ENCODE measurements around the gene MMP1.
A peak's percentile ranks its signal among the peaks of the same experiment; 100 is the strongest.

The MMP1 gene

DNA sequence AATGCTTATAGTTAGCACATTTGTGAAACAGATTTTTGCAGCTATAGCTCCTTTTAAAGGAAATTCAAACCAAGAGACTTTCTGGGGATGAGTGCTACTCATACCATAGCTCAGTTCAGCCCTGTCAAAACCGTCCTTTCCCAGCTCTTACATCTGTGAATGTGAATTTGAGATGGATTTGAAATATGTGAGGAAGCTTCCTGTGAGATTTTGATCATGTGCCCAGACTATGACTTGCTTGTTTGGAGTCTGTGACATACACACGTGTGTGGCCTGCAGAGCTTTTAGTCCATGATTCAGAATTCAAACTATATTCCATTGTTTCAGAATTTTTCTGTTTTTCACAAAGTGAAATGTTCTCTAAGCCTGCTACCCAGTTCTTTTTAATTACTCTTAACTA is 4.4 kb upstream of the MMP1 start:
- no peak for DNase-seq

DNA sequence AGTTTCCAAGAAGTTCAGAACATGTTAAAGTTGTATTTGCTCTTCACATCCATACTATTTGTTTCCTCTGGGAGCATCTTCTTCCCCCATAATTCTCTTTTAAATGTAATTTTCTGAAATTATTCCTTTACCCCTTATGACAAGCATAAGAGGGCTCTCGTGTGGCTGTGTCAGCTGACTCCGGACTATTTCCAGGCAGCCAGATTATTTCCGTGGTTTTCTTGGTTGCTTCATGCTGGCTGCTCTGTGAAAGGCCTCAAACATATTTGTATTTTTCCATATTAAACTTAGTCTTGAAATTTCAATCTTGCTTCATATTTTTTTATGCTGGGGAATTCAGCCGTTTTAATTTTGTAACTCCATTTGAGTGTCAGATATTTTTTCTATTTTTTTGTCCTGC is 2.8 kb upstream of the MMP1 start:
- DNase-seq, result no peak

GRCh38 chr11:102799681-102800340 is 1.9 kb upstream of the MMP1 start:
- DNase-seq, result no peak

DNA sequence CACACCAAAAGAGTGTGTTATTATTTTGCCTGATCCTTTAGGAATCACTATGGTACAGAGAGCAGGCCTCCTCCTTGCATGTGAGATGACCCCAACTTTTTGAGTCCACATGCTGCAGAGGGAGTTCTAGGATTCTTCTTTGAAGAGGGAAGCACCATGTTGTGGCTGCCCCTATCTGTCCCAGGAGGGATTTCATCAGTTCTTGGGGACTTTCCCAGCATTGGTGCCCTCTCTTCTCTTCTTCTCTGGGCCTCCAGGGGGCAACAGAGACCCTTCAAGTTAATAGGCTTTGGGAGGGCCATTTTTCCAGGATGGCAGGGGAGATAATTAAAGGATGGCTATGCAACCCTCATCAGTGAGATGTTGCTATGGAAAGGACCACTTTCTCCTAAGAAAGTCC is 3.6 kb downstream of the MMP1 start:
- peak; percentile 7 for DNase-seq

DNA sequence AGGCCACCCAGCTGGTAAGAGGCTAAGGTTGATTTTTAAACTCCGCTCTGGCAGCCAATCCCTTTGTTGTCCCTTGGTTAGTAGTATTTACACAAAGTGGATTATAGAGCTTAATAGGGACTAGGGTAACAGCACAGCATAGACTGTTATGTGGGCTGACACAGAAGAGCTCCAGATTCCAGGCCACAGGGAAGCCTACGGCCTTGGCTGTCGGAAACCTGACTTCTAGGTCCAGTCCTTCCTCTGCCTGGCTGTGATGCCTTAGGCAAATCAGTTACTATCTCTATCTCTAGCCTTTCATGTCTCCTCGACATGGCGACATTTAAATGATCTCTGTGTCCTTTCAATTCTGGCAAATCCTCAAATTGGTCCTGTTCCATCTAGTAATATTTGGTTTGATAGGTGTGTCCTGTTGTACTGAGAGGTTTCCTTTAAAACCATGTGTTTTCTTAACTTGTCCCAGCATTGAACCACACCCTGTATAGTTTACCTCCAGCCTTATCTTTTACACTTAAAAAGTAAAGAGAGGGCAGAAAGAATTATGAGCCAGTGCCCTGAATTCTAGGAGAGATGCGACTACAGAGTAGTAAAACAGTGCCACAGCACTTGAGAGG is 4.2 kb downstream of the MMP1 start:
- no peak for DNase-seq

GRCh38 chr11:102792604-102793003 is 5.4 kb downstream of the MMP1 start:
- DNase-seq, result no peak

- DNase-seq, result no peak
Measured at GRCh38 chr11:102791271-102792036, 6.5 kb downstream of the MMP1 start.

DNA sequence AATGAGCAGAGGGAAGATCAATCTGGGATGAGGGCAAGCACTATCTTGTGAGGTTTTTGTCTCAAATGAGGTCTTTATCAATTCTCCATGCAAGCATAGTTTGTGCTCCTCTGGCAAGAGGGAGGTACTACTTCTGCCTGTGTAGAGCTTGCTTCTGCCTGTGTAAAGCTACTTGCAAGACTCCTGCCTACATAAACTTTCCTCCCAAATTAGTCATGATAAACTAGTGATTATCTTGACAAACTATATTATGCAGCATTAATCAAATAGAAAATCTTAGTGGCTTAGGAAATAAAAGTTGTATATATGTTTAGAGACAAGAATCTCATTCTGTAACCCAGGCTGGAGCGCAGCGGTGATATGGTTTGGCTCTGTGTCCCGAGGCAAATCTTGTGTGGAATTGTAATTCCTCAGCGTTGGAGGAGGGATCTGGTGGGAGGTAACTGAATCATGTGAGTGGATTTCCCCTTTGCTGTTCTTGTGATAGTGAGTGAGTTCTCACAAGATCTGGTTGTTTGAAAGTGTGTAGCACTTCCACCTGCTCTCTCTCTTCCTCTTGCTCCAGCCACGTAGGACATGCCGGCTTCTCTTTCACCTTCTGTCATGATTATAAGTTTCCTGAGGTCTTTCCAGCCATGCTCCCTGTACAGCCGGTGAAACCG is 9.5 kb downstream of the MMP1 start:
- no peak for DNase-seq

GRCh38 chr11:102784380-102784779 is 13.6 kb downstream of the MMP1 start:
- no peak for DNase-seq

DNA sequence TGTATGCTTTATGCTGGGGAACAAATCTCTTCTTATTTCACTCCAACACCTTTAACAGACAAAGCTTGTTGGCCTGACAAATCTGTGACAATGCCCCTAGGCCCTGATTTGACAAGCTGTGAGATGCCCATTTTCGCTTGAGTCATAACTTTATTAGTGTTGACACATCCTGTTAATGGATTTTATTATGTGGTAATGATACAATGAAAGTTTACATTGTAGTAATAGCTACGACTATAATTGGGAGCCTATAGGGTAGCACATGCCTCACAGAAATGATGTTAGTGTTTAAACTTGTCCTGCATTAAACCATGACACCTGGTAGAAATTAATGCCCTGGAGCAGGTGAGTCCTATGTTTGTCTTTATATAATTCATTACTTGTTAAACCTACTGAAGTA is 14.2 kb downstream of the MMP1 start:
- no peak for DNase-seq

DNA sequence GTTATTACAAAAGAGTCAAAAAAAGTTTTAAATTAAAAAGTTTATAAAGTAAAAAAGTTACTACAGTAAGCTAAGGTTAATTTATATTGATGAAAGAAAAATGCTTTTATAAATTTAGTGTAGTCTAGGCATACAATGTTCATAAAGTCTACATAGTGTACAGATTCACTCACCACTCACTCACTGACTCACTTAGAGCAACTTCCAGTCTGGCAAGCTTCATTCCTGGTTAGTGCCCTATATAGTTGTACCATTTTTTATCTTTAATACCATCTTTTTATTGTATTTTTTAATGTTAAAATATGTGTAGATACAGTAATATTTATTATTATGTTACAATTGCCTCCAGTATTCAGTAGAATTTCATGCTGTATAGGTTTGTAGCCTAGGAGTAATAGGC is 14.9 kb downstream of the MMP1 start:
- DNase-seq, result no peak

DNA sequence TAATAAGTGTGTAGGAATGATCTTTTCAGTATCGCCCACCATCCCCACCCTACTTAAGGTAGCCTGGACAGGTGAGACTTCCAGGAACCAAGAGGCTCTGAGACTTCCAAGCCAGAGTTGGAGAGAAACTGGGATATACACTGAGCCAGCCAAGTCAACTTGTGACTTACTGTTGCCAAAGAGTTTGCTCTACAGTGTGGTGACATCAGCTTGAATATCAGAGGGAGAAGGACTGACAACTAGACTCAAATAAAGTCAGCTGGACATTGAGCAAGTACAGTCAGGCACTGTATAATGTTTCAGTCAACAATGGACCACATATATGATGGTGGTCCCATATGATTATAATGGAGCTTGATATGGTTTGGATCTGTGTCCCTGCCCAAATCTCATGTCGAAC is 16.3 kb downstream of the MMP1 start:
- no peak for DNase-seq

DNA sequence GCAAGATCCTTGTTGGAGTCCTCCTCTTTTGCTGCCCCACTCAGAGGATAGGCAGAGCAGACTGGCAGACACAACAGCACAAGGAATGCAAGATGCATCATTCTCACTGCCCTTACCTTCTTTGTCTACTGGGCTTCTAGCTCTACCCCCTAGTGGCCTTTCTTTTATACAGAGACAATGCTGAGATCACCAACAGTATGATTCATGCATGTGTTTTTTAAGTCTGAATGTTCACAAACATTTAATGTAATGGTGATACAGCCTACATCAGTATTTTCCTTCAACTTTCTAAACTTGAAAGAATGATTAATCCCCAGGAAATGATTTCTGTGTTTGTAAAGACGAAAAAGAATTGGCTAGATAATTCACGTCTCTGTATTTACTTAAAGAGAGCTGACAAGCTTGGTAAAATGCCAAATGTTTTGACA is 17.5 kb downstream of the MMP1 start, which contains the start of gene MMP10:
Gene MMP10 (minus strand): TSS at position 138 of the 428 bp plus-strand sequence. CDS start 37 bp downstream, at position 101.
- no peak for DNase-seq

DNA sequence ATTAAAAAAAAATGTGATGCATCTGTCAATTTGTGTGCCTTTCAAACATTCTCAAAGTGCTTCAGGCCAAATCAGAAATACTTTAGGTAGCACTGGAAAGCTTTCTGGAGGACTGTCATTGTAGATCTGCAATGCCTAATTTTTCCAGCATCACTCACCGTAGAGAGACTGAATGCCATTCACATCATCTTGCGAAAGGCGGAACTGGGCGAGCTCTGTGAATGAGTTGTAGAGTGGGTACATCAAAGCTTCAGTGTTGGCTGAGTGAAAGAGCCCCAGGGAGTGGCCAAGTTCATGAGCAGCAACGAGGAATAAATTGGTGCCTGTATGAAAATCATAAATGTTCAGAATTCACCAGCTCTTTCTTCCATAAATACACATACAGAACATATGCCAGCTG is 21.5 kb downstream of the MMP1 start:
- no peak for DNase-seq

- no peak for DNase-seq
Measured at GRCh38 chr11:102773386-102773785, 24.6 kb downstream of the MMP1 start.

GRCh38 chr11:102771351-102771750 is 26.6 kb downstream of the MMP1 start:
- no peak for DNase-seq

DNA sequence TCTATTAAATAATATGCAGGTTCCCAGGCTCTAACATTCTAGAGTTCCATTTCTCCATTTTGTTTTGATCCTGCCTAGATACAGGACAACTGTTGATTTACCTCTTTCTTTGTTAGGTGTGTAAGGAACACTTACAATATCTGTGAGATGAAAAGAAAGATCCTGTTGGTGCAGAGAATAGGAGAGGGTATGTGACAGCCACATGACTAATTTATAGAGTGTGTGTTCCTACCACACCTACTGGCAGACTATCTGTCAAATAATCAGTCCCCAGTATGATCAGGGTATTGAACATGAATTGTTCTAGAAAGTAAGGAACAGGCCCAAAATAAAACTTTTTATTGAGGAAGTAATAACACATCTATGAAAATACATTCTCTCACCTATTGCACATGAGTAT is 27.8 kb downstream of the MMP1 start:
- no peak for DNase-seq

DNA sequence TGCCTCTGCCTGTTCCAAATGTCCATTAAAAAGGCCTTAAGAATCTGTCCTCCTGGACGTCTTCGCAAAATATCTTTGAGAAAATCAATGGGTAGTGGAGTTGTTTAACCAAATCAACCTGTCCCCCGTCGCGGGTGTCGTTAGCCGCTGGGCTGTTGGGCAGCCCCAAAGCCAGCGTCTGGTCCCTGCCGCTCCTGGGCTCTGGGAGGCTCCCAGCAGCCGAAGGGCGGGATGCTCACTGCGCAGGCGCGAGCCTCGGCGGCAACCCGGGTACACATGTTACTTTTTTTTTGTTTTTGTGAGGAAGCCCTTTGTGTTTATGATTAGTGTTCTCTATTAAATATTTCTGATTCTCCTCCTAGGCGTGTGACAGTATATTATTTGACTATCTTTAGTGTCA is 30.2 kb downstream of the MMP1 start:
- no peak for DNase-seq

GRCh38 chr11:102763440-102763839 is 34.5 kb downstream of the MMP1 start:
- no peak for DNase-seq

DNA sequence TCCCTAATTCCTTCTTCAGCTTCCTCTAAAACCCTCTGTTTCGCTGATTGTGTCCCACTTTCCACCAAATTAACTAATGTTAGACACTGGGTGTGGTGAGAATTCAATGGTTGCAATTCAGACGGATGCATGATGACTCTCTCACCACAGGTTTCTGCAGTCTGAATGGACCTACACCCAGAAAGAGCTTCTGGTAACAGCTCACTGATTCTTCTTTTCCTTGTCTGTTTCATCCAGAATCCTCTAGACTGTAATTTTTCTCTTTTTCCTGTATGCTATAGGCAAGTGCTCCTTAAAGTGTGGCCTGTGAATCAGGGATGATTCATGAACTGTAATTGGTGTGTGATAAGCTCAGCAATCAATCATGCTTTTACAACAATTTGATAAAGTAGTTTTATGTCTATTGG is 35.6 kb downstream of the MMP1 start:
- no peak for DNase-seq

- DNase-seq, result no peak
Measured at GRCh38 chr11:102761646-102762238, 36.2 kb downstream of the MMP1 start.

GRCh38 chr11:102760344-102761035 is 37.5 kb downstream of the MMP1 start:
- no peak for DNase-seq

Data from RPMI8226 (cell line).